Vagina (tissue), 2 donors: Measurements from ENCODE around the gene MYO1F. TPM values are rescaled to one million over a fixed set of nuclear protein-coding genes. Genes with fewer than 3 reads are reported as not detected.

Experiments used
- DNase-seq, 2 donors: peaks; one replicate each; pipeline ENCODE4 v3.0.0-alpha.2; 2017; ENCODE audit errors: extremely low spot score in 2 of 2
- H3K27ac ChIP-seq: fragments of 200-600 bp; sonication (generic); one replicate; pipeline ENCODE4 v1.5.1; 2019
- H3K27me3 ChIP-seq: fragments of 200-600 bp; sonication (generic); one replicate; pipeline ENCODE4 v1.5.1; 2019
- H3K36me3 ChIP-seq, 2 donors: fragments of 200-600 bp; sonication (generic); one replicate each; pipeline ENCODE4 v1.5.1; 2017 to 2019
- H3K4me1 ChIP-seq: fragments of 200-600 bp; sonication (generic); one replicate; pipeline ENCODE4 v1.5.1; 2019
- H3K4me3 ChIP-seq, 2 donors: fragments of 200-600 bp; sonication (generic); 1 replicate in 1 of 2; 2 replicates in 1 of 2; pipeline ENCODE4 v1.5.1; 2016 to 2019
- H3K9me3 ChIP-seq: fragments of 200-600 bp; sonication (generic); one replicate; pipeline ENCODE4 v1.5.1; 2019
- CTCF ChIP-seq, 3 experiments: fragments of 450-650 bp in 2 of 3; fragments of 200-600 bp in 1 of 3; sonication (generic) in 1 of 3; IDR thresholded peaks; one replicate each; pipeline ENCODE4 v1.5.1; 2017 to 2019; ENCODE audit warnings: antibody characterized with exemption in 3 of 3, mild to moderate bottlenecking in 2 of 3, moderate library complexity in 2 of 3
- POLR2A ChIP-seq, 2 donors: fragments of 450-650 bp; IDR thresholded peaks; one replicate each; pipeline ENCODE4 v1.6.1; 2017; ENCODE audit warnings: antibody characterized with exemption in 2 of 2, mild to moderate bottlenecking in 2 of 2, moderate library complexity in 2 of 2
- POLR2AphosphoS5 ChIP-seq, 2 donors: sonication (generic); formaldehyde crosslinking; IDR thresholded peaks; one replicate each; pipeline ENCODE4 v1.9.0; 2017; ENCODE audit warnings: antibody characterized with exemption in 2 of 2, mild to moderate bottlenecking in 2 of 2, low read depth in 1 of 2; ENCODE audit not compliant: insufficient read depth in 1 of 2
- intact Hi-C: fragments of 100-400 bp; cut with DNase I; formaldehyde crosslinking; loops from one replicate; pipeline ENCODE4 v1.15.1; 2023
- total RNA-seq: library from RNA; depleted of rRNA; stranded (reverse); fragments of >200 nt; gene quantifications from one replicate; pipeline ENCODE4 v1.2.3, GENCODE V29; 2016

The MYO1F gene
- total RNA-seq, 1 donor from 2014 or later, result 20.4 TPM

GRCh38 chr19:8475005-8475404 is 102.2 kb downstream of the MYO1F start:
- Histone ChIP-seq H3K27me3 (no peaks in the 10 kb centered on the region), H3K4me3 (no peak overlapping the region), H3K4me1 (peaks cover 19% of the 10 kb centered on the region), H3K27ac (no peak overlapping the region), H3K9me3 (no peaks in the 10 kb centered on the region), H3K36me3 (peaks cover 0 to 67% of the 10 kb centered on the region in 2 donors)
- TF ChIP-seq POLR2AphosphoS5 (IDR thresholded peaks at IDR 0.05; ENCODE audit: insufficient read depth in 1 of 2, low read depth in 1 of 2) (no peak), CTCF (IDR thresholded peaks at IDR 0.05) (no peak), POLR2A (IDR thresholded peaks at IDR 0.05) (no peak)
- DNase-seq, result no peak
- intact Hi-C loops, result no loop called here

GRCh38 chr19:8473648-8474476 is 103.4 kb downstream of the MYO1F start:
- Histone ChIP-seq H3K27ac (no peak overlapping the region), H3K9me3 (no peaks in the 10 kb centered on the region), H3K27me3 (no peaks in the 10 kb centered on the region), H3K36me3 (peaks cover 0 to 75% of the 10 kb centered on the region in 2 donors), H3K4me3 (no peak overlapping the region), H3K4me1 (peaks cover 11% of the 10 kb centered on the region)
- intact Hi-C loops, result no loop called here
- TF ChIP-seq CTCF (IDR thresholded peaks at IDR 0.05) (no peak), POLR2A (IDR thresholded peaks at IDR 0.05) (no peak)
- DNase-seq, result no peak

Other genes with a start within 250 kb of the MYO1F start
- gene KANK3, start 234.2 kb downstream of the MYO1F start, total RNA-seq, result 20.9 TPM
- 92.8 TPM for gene ANGPTL4, start 213.3 kb downstream of the MYO1F start, total RNA-seq
- 88.1 TPM for gene RAB11B, start 187.1 kb downstream of the MYO1F start, total RNA-seq
- gene MARCHF2, start 164.1 kb downstream of the MYO1F start, total RNA-seq, result 146 TPM
- 140 TPM for gene HNRNPM, start 132.5 kb downstream of the MYO1F start, total RNA-seq
- 0.49 TPM for gene PRAM1, start 74.8 kb downstream of the MYO1F start, total RNA-seq
- 27.5 TPM for gene ZNF414, start 63.3 kb downstream of the MYO1F start, total RNA-seq
- 66.3 TPM for gene ADAMTS10, start 33.3 kb upstream of the MYO1F start, total RNA-seq
- not detected for gene NFILZ, start 53.2 kb upstream of the MYO1F start, total RNA-seq
- gene ACTL9, start 121.4 kb upstream of the MYO1F start, total RNA-seq, result not detected
- gene OR2Z1, start 144.2 kb upstream of the MYO1F start, total RNA-seq, result not detected